AG10803 (cell line): ENCODE results near the gene ARHGEF16.

ENCODE experiments used
- DNase-seq: peaks from one replicate; pipeline ENCODE4 v3.0.0; 2010; ENCODE audit warnings: low read depth
- H3K4me3 ChIP-seq: 2 replicates; pipeline ENCODE4 v1.5.1; 2011; ENCODE audit warnings: mild to moderate bottlenecking, low read length, control low read depth
- TF ChIP-seq, protein P1 (sequence below): conservative IDR thresholded peaks from 2 replicates; pipeline ENCODE4 v1.5.1; 2011; ENCODE audit warnings: mild to moderate bottlenecking, low read length, control low read depth, inconsistent platforms

The ARHGEF16 gene

DNA sequence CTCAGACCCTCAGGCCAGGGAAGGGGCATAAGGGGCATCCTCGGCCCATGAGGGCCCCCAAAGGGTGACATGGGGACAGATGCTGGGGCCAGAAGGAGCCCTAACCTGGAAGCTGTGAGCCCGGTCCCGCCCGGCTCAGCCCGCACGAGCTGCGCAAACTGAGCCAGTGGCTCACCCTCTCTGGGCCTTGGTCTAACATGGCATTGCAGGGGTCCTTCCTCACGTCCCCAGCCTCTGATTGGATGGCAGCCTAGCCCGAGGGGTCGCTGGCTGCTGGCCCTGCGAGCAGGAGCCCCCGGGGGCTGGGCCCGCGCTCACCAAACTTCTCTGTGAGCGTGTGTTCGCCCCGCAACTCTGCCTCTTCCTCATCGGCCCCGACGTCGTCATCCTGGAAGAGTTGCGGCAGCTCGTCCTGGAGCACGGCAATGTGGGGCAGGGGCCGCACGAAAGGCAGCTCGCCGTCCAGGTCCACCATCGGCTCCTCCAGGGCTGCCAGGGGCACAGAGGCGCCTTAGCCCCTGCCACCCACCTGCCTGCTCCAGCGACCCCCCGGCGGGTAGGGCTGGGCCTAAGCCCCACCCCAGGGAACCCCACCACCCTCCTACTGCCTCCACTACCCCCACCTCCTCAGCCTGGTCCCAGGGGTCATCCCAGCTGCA is 54.4 kb downstream of the ARHGEF16 start:
- DNase-seq: no peak
- H3K4me3 ChIP-seq: no peak overlapping the region
- TF ChIP-seq, protein P1, sequence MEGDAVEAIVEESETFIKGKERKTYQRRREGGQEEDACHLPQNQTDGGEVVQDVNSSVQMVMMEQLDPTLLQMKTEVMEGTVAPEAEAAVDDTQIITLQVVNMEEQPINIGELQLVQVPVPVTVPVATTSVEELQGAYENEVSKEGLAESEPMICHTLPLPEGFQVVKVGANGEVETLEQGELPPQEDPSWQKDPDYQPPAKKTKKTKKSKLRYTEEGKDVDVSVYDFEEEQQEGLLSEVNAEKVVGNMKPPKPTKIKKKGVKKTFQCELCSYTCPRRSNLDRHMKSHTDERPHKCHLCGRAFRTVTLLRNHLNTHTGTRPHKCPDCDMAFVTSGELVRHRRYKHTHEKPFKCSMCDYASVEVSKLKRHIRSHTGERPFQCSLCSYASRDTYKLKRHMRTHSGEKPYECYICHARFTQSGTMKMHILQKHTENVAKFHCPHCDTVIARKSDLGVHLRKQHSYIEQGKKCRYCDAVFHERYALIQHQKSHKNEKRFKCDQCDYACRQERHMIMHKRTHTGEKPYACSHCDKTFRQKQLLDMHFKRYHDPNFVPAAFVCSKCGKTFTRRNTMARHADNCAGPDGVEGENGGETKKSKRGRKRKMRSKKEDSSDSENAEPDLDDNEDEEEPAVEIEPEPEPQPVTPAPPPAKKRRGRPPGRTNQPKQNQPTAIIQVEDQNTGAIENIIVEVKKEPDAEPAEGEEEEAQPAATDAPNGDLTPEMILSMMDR: no peak

DNA sequence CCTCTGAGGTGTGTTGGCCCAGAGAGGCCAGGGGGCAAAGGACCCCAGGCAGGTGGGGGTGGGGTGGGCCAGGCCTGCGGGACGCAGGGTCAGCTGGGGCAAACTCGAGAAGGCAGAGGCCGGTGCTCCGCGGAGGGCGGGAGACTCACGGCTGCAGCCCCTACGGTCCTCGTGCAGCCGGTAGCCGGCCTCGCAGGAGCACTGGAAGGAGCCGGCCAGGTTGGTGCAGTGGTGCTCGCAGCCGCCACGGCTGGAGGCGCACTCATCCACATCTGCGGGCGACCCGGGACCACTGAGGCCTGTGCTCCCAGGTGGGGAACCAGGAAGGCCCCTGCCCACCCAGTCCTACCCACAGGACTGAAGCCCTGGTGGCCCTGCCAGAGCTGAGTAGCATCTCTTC is 55.3 kb downstream of the ARHGEF16 start:
- TF ChIP-seq, protein P1: no peak
- H3K4me3 ChIP-seq: no peak overlapping the region

DNA sequence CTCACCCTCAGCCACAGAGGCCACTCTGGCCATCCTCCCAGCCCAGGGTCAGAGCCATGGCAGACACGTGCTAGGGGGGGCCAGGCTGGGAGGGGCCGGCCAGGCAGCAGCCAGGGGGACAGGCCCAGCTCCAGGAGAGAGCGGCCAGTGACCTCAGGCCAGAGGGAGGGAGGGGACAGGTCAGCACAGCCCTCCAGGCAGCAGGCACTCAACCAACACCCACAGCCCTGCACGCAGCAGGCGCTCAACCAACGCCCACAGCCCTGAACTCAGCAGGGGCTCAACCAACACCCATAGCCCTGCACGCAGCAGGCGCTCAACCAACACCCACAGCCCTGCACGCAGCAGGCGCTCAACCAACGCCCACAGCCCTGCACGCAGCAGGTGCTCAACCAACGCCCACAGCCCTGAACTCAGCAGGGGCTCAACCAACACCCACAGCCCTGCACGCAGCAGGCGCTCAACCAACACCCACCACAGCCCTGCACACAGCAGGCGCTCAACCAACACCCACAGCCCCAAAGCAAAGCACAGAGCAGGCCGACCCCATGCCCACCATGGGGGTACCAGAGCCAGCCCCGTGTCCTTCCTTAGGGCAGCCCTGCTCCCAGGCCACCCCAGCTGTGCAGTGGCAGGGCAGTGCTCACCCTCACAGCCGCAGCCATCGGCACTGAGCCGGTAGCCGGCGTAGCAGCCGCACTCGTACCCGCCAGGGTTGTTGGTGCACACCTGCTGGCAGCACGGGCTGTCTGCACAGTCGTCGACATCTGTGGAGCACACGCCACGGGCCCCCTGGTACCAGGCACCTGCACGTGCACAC is 55.9 kb downstream of the ARHGEF16 start:
- DNase-seq: no peak
- no peak overlapping the region for H3K4me3 ChIP-seq
- TF ChIP-seq, protein P1: no peak

More for the DNA sequence above, 55.3 kb downstream of the ARHGEF16 start:
- no peak for DNase-seq

DNA sequence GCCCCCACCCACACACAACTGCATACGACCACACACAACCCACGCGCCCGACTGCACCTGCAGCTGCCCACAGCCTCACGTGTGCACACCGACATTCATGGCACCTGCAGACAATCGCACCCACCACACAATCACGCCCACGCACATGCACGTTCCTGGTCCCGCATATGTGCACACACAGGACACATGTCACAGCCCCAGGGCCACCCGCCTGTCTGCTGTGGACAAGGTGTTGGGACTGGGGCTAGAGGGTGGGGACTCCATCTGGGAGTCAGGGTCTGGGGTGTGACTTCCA is 56.4 kb downstream of the ARHGEF16 start:
- H3K4me3 ChIP-seq: no peak overlapping the region
- no peak for DNase-seq
- TF ChIP-seq, protein P1: no peak

DNA sequence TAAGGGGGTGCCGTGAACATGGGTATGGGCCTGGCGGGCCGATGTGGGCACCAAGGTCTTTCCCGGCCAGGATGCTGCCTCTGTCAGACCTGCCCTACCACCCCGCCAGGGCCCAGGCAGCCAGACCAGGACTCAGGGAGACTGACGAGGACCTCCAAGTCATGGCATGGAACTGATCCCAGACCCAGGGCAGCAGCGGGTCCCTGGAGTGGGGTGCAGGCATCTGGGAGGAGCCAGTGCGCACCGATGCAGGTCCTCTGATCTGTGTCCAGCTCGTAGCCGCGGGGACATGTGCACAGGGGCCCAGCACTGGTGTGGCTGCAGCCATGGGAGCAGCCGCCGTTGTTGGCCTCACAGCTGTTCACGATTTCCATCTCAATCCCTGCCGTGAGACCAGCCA is 56.8 kb downstream of the ARHGEF16 start:
- TF ChIP-seq, protein P1: no peak
- DNase-seq: no peak
- no peak overlapping the region for H3K4me3 ChIP-seq

DNA sequence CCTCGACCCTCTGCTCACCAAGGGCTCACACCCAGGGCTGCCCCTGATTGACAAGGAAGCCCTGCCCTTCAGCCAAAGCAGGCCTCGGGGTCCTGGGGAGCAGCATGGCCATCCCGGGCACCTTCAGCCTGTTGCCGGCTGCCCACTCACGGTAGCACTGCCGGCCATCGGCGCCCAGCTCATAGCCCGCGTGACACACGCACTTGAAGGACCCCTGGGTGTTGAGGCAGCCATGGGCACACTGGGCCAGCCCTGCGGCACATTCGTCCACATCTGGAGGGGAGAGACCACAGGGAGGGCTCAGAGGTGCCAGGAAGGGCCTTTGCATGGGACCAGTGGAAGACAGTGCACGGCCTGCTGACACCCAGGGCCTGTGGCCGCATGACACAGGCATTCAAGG is 57.4 kb downstream of the ARHGEF16 start:
- DNase-seq: no peak
- H3K4me3 ChIP-seq: no peak overlapping the region
- TF ChIP-seq, protein P1: no peak

DNA sequence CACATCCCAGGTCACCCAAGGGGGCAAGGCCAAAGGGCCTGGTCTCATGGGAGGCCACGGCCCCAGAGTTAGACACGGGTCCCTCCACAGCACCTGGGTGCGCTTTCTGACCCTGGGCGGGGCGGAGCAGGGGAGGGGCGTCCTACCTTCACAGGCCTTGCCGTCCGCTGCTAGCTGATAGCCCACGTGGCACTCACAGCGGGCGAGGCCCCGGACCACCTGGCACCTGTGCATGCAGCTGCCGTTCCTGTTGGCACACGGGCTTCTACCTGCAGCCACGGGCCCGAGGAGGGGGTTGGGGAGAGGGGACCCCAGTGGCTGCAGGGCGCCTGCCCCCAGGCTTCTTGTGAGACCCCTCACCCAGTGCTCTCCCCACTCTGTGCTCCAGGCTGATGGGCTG is 59.9 kb downstream of the ARHGEF16 start:
- TF ChIP-seq, protein P1: no peak
- DNase-seq: no peak
- no peak overlapping the region for H3K4me3 ChIP-seq
